Body of pancreas (tissue), 4 donors: Measurements from ENCODE around the gene RGL2. TPM values are rescaled to one million over a fixed set of nuclear protein-coding genes. Genes with fewer than 3 reads are reported as not detected.
A peak's percentile ranks its signal among the peaks of the same experiment; 100 is the strongest.
"Not testable (repeated sequence)": the region's sequence is repeated elsewhere in the genome, so short reads cannot be mapped to it uniquely, and the experiment has no call there.

Experiments used
- ATAC-seq: fragments of 150-250 bp; one replicate; pipeline ENCODE4 v1.9.1; 2016
- DNase-seq, 4 donors: peaks; one replicate each; pipeline ENCODE4 v3.0.0-alpha.2; 2019
- H3K27ac ChIP-seq, 4 donors: fragments of 200-600 bp; sonication (generic); 1 replicate in 3 of 4; 2 replicates in 1 of 4; pipeline versions ENCODE4 v1.5.1 to v1.6.1; 2016 to 2019; ENCODE audit warnings: mild to moderate bottlenecking in 1 of 4, mixed read lengths in 1 of 4, moderate library complexity in 1 of 4
- H3K27me3 ChIP-seq, 2 donors: fragments of 200-600 bp; sonication (generic); one replicate each; pipeline ENCODE4 v1.6.0; 2016; ENCODE audit warnings: mild to moderate bottlenecking in 1 of 2
- H3K36me3 ChIP-seq, 2 donors: fragments of 200-600 bp; sonication (generic); replicated peaks in 1 of 2; 2 replicates each; pipeline ENCODE4 v1.5.1; 2016; ENCODE audit warnings: low read depth in 2 of 2; ENCODE audit not compliant: insufficient read depth in 1 of 2
- H3K4me1 ChIP-seq: fragments of 200-600 bp; sonication (generic); one replicate; pipeline ENCODE4 v1.6.0; 2016
- H3K4me3 ChIP-seq, 2 donors: fragments of 200-600 bp; sonication (generic); 1 replicate in 1 of 2; 2 replicates in 1 of 2; pipeline ENCODE4 v1.5.1; 2016 to 2019
- H3K9me3 ChIP-seq, 3 donors: fragments of 200-600 bp; sonication (generic); 1 replicate in 2 of 3; 2 replicates in 1 of 3; pipeline ENCODE4 v1.5.1; 2016
- POLR2A ChIP-seq, 3 donors: fragments of 450-650 bp; IDR thresholded peaks; one replicate each; pipeline ENCODE4 v1.6.1; 2016; ENCODE audit warnings: antibody characterized with exemption in 3 of 3, mild to moderate bottlenecking in 2 of 3
- WGBS, 2 donors: methylation state at CpG; one replicate each; pipeline ENCODE4 v1.1.5; 2017; 5-methylcytosine and 5-hydroxymethylcytosine counted together
- intact Hi-C: fragments of 100-400 bp; cut with DNase I; formaldehyde crosslinking; loops from one replicate; pipeline ENCODE4 v1.15.1; 2023
- total RNA-seq, 2 donors: library from RNA; depleted of rRNA; stranded (reverse); fragments of >200 nt; gene quantifications; one replicate each; pipeline ENCODE4 v1.1.0, GENCODE V29; 2016
- TF ChIP-seq, protein P1 (sequence below), 7 experiments: fragments of 450-650 bp in 4 of 7; fragments of 200-600 bp in 3 of 7; sonication (generic) in 3 of 7; IDR thresholded peaks; one replicate each; pipeline ENCODE4 v1.5.1; 2016 to 2019; ENCODE audit warnings: antibody characterized with exemption in 7 of 7

The RGL2 gene
- total RNA-seq, 2 donors from 2014 or later, result 31.3 to 31.9 TPM

DNA sequence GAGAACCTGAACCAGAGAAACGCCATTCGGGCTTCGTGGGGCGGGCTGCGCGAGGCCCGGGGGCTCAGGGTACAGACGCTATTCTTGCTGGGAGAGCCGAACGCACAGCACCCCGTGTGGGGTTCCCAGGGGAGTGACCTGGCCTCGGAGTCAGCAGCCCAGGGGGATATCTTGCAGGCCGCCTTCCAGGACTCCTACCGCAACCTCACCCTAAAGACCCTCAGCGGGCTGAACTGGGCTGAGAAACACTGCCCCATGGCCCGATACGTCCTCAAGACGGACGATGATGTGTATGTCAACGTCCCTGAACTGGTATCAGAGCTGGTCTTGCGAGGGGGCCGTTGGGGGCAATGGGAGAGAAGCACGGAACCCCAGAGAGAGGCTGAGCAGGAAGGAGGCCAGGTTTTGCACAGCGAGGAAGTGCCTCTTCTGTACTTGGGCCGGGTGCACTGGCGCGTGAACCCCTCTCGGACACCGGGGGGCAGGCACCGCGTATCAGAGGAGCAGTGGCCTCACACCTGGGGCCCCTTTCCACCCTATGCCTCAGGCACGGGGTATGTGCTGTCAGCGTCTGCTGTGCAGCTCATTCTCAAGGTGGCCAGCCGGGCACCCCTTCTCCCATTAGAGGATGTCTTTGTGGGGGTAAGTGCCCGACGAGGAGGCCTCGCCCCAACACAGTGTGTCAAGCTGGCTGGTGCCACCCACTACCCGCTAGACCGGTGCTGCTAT is 20.9 kb downstream of the RGL2 start:
- WGBS, 2 donors, result 57 to 82% methylated on average over 19 to 36 of the region's 39 CpGs

DNA sequence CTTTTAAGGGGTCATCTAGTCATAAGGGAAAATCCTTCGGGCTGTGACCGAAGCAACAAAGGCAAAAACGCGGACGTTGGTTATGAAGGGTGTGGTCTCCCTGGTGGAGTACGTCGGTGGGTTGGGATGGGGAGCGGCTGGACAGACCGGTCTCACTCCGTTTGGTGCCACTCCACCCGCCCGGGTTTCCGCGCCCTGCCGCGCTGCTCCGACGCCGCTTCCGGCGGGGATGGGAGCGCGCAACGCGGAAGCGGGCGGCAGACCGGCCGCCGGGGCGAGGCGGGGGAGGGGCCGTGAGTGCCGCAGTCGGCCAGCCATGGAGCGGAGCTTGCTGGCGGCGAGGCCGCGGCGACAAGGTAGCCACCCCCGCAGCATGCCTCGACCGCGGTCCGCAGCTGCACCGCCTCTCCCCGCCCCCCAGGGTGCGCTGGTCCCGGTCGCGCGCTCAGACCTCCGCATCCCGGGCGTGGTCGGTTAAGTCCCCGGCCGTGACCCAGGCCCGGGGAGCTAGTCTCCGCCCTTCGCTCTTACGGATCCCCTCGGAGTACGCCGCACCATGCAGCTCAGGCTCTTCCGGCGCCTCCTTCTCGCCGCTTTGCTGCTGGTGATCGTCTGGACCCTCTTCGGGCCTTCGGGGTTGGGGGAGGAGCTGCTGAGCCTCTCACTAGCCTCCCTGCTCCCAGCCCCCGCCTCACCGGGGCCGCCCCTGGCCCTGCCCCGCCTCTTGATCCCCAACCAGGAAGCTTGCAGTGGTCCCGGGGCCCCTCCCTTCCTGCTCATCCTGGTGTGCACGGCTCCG is 21.7 kb downstream of the RGL2 start, which contains the start of gene B3GALT4:
B3GALT4 (plus strand) TSS at position 260 of the 799 bp plus-strand sequence; CDS start at position 557, 297 bp downstream.
- ATAC-seq (peak; percentile 60), DNase-seq (peak; percentile 48 to 73 (median 54))
- H3K4me1 ChIP-seq, result peaks cover 53% of the 10 kb centered on the region
- H3K9me3 ChIP-seq, result no peaks in the 10 kb centered on the region
- intact Hi-C loops, result no loop called here
- H3K27me3 ChIP-seq, result no peaks in the 10 kb centered on the region
- 8 to 59% methylated on average over 11 to 73 of the region's 80 CpGs for WGBS, 2 donors
- H3K27ac ChIP-seq, result peak within 1 kb of the TSS; percentile 64 to 82 (median 78)
- H3K36me3 ChIP-seq, result peaks cover 0 to 13% of the 10 kb centered on the region in 2 donors
- peak; percentile 30 to 65 (median 36) for TF ChIP-seq POLR2A (IDR thresholded peaks at IDR 0.05)
- TF ChIP-seq, protein P1, sequence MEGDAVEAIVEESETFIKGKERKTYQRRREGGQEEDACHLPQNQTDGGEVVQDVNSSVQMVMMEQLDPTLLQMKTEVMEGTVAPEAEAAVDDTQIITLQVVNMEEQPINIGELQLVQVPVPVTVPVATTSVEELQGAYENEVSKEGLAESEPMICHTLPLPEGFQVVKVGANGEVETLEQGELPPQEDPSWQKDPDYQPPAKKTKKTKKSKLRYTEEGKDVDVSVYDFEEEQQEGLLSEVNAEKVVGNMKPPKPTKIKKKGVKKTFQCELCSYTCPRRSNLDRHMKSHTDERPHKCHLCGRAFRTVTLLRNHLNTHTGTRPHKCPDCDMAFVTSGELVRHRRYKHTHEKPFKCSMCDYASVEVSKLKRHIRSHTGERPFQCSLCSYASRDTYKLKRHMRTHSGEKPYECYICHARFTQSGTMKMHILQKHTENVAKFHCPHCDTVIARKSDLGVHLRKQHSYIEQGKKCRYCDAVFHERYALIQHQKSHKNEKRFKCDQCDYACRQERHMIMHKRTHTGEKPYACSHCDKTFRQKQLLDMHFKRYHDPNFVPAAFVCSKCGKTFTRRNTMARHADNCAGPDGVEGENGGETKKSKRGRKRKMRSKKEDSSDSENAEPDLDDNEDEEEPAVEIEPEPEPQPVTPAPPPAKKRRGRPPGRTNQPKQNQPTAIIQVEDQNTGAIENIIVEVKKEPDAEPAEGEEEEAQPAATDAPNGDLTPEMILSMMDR (IDR thresholded peaks at IDR 0.05), result peak in 6 of 7 experiments; percentile 16 to 47 (median 35)
- peak within 1 kb of the TSS in 1 of 2 donors; percentile 13 for H3K4me3 ChIP-seq

More for the DNA sequence above, 20.9 kb downstream of the RGL2 start:
- DNase-seq (peak in 1 of 4 donors; percentile 20), ATAC-seq (no peak)
- Histone ChIP-seq H3K4me3 (peak overlapping the region in 1 of 2 donors; percentile 13), H3K9me3 (no peaks in the 10 kb centered on the region), H3K27ac (peak overlapping the region; percentile 64 to 82 (median 78)), H3K27me3 (no peaks in the 10 kb centered on the region), H3K36me3 (peaks cover 0 to 13% of the 10 kb centered on the region in 2 donors), H3K4me1 (peaks cover 48% of the 10 kb centered on the region)
- TF ChIP-seq, protein P1 (IDR thresholded peaks at IDR 0.05), result peak in 1 of 7 experiments; percentile 7
- no peak for TF ChIP-seq POLR2A (IDR thresholded peaks at IDR 0.05)
- intact Hi-C loops, result no loop called here

DNA sequence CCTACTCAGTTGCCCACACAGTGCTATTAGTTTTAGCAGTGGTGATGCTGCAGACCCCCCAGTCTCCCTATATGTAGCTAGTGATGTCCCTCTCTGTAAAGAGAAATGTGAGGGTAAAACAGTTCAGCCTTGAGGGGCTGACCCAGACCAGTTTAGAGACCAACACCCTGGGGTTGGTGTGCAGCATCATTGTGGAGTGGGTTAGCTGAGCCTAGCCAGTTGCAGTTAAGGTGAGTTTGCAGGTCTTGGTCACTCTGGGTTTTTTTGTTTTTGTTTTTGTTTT is 22.2 kb downstream of the RGL2 start:
- no peaks in the 10 kb centered on the region for H3K27me3 ChIP-seq
- DNase-seq, result no peak
- ATAC-seq, result no peak
- peaks cover 53% of the 10 kb centered on the region for H3K4me1 ChIP-seq
- peak overlapping the region; percentile 64 to 82 (median 78) for H3K27ac ChIP-seq
- H3K4me3 ChIP-seq, result peak overlapping the region in 1 of 2 donors; percentile 13
- intact Hi-C loops, result no loop called here
- no peak for TF ChIP-seq POLR2A (IDR thresholded peaks at IDR 0.05)
- TF ChIP-seq, protein P1 (IDR thresholded peaks at IDR 0.05), result no peak
- no peaks in the 10 kb centered on the region for H3K9me3 ChIP-seq
- peaks cover 0 to 13% of the 10 kb centered on the region in 2 donors for H3K36me3 ChIP-seq

DNA sequence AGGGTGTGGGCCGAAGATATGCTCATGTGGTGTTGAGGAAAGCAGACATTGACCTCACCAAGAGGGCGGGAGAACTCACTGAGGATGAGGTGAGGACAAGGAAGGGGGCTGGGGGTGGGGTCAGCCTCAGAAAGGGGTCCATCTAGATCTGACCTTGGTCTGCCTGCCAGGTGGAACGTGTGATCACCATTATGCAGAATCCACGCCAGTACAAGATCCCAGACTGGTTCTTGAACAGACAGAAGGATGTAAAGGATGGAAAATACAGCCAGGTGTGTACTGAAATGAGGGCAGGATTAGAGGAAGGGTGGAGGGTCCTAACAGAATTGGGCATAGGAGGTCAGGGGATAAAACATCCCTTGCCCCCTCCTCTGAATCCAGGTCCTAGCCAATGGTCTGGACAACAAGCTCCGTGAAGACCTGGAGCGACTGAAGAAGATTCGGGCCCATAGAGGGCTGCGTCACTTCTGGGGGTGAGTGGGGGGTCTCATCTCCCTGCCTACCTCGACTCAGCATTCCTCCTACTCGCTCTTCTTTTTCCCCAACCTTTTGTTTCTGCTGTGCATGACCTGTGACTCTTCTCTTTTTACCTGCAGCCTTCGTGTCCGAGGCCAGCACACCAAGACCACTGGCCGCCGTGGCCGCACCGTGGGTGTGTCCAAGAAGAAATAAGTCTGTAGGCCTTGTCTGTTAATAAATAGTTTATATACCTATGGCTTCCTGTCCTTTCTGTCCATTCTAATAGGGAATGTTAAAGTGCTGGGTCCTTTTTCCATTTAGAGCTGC is 22.8 kb downstream of the RGL2 start:
- ATAC-seq, DNase-seq, intact Hi-C loops, H3K9me3 ChIP-seq, H3K27me3 ChIP-seq, H3K4me3 ChIP-seq: not testable (repeated sequence)
- Histone ChIP-seq H3K4me1 (peaks cover 55% of the 10 kb centered on the region), H3K27ac (peak overlapping the region in 3 of 4 donors; percentile 75 to 82 (median 80)), H3K36me3 (peaks cover 0 to 13% of the 10 kb centered on the region in 2 donors)
- WGBS, 2 donors, result 75 to 78% methylated on average over 16 of the region's 16 CpGs
